OCI-LY1 (cell line): Measurements from ENCODE around the gene MAN2B2.

ENCODE experiments used
- H2AFZ ChIP-seq: fragments of 200-600 bp; sonication (generic), shearing (Covaris generic); 2 replicates; pipeline ENCODE4 v1.6.0; 2014; ENCODE audit warnings: antibody characterized with exemption, mild to moderate bottlenecking, low read length
- H3F3A ChIP-seq: fragments of 200-600 bp; sonication (generic), shearing (Covaris generic); 2 replicates; pipeline ENCODE4 v1.6.0; 2014; ENCODE audit warnings: mild to moderate bottlenecking, antibody characterized with exemption, low read length, moderate library complexity; ENCODE audit not compliant: insufficient read depth
- H3K27ac ChIP-seq: fragments of 200-600 bp; sonication (generic); 2 replicates; pipeline ENCODE4 v1.5.1; 2014; ENCODE audit warnings: low read length, mixed run types, mild to moderate bottlenecking, low read depth; ENCODE audit not compliant: poor library complexity, severe bottlenecking
- H3K27me3 ChIP-seq: fragments of 200-600 bp; sonication (generic); 2 replicates; pipeline ENCODE4 v1.6.0; 2014; ENCODE audit warnings: antibody characterized with exemption, mild to moderate bottlenecking, low read length, moderate library complexity; ENCODE audit not compliant: insufficient read depth
- H3K36me3 ChIP-seq: fragments of 200-600 bp; sonication (generic); 2 replicates; pipeline ENCODE4 v1.6.1; 2014; ENCODE audit warnings: mild to moderate bottlenecking, antibody characterized with exemption, low read length, moderate library complexity, mixed read lengths; ENCODE audit not compliant: insufficient read depth
- H3K4me1 ChIP-seq: fragments of 200-600 bp; sonication (generic); 2 replicates; pipeline ENCODE4 v1.5.1; 2014; ENCODE audit warnings: mild to moderate bottlenecking, low read length, moderate library complexity; ENCODE audit not compliant: insufficient read depth, severe bottlenecking
- H3K4me2 ChIP-seq: fragments of 200-600 bp; sonication (generic), shearing (Covaris generic); 2 replicates; pipeline ENCODE4 v1.6.1; 2014; ENCODE audit warnings: low read length
- H3K4me3 ChIP-seq: fragments of 200-600 bp; sonication (generic); 2 replicates; pipeline ENCODE4 v1.5.1; 2014; ENCODE audit warnings: low read length, low read depth, mild to moderate bottlenecking, mixed read lengths; ENCODE audit not compliant: poor library complexity, severe bottlenecking
- H3K79me2 ChIP-seq: fragments of 200-600 bp; shearing (Covaris generic); 2 replicates; pipeline ENCODE4 v1.6.1; 2016; ENCODE audit warnings: mixed run types, low read length, mixed read lengths; ENCODE audit not compliant: insufficient read depth
- H3K9ac ChIP-seq: fragments of 200-600 bp; sonication (generic), shearing (Covaris generic); 2 replicates; pipeline ENCODE4 v1.6.1; 2014; ENCODE audit warnings: mild to moderate bottlenecking, low read length, mixed read lengths
- H3K9me2 ChIP-seq: fragments of 200-600 bp; sonication (generic), shearing (Covaris generic); 2 replicates; pipeline ENCODE4 v1.6.1; 2014; ENCODE audit warnings: low read depth, mild to moderate bottlenecking, low read length, mixed read lengths
- H3K9me3 ChIP-seq: fragments of 200-600 bp; shearing (Covaris generic); 2 replicates; pipeline ENCODE4 v1.6.1; 2014; ENCODE audit warnings: low read length, mixed read lengths
- H4K20me1 ChIP-seq: fragments of 200-600 bp; sonication (generic), shearing (Covaris generic); 2 replicates; pipeline ENCODE4 v1.6.0; 2016; ENCODE audit warnings: mild to moderate bottlenecking, low read length; ENCODE audit not compliant: insufficient read depth
- CTCF ChIP-seq: fragments of 200-600 bp; sonication (generic), shearing (Covaris generic); IDR thresholded peaks from 2 replicates; pipeline ENCODE4 v1.5.1; 2017; ENCODE audit warnings: mild to moderate bottlenecking, antibody characterized with exemption, low read length, moderate library complexity, mixed read lengths
- EZH2 ChIP-seq: fragments of 200-600 bp; sonication (generic), shearing (Covaris generic); IDR thresholded peaks from 2 replicates; pipeline ENCODE4 v1.8.0; 2017; ENCODE audit warnings: borderline replicate concordance, mixed run types, mild to moderate bottlenecking, antibody characterized with exemption, low read length, moderate library complexity, mixed read lengths

Gene MAN2B2

GRCh38 chr4:6605114-6605513 is 30.1 kb downstream of the MAN2B2 start:
- no peaks in the 10 kb centered on the region for H3K27me3 ChIP-seq
- H3K4me2 ChIP-seq, result no peak overlapping the region
- no peak overlapping the region for H3K27ac ChIP-seq
- no peaks in the 10 kb centered on the region for H3K9me3 ChIP-seq
- H3K4me3 ChIP-seq, result no peak overlapping the region
- no peaks in the 10 kb centered on the region for H4K20me1 ChIP-seq
- H3K9me2 ChIP-seq, result no peaks in the 10 kb centered on the region
- no peaks in the 10 kb centered on the region for H3K4me1 ChIP-seq
- H3K36me3 ChIP-seq, result peaks cover 16% of the 10 kb centered on the region
- no peaks in the 10 kb centered on the region for H3F3A ChIP-seq
- H3K9ac ChIP-seq, result no peak overlapping the region
- TF ChIP-seq EZH2 (no peak), CTCF (no peak)
- H2AFZ ChIP-seq, result no peak overlapping the region
- no peaks in the 10 kb centered on the region for H3K79me2 ChIP-seq

DNA sequence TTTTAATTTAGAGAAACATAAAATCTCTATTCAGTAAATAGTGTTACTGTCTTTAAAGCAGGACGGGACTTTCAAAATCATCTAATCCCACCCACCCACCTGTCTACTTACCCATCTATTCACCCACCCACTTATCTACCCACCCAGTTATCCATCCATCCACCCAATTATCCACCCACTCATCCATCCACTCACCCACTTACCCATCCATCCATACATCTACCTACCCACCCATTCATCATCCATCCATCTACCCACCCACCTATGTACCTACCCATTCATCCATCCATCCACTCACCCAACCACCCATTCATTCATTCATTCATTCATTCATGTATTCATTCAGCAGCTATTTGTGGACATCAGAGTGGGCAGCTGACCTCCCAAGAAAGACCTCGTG is 30.6 kb downstream of the MAN2B2 start:
- H3K36me3 ChIP-seq, result peaks cover 16% of the 10 kb centered on the region
- H3K4me3 ChIP-seq, result no peak overlapping the region
- H3K4me2 ChIP-seq, result no peak overlapping the region
- no peaks in the 10 kb centered on the region for H3K9me2 ChIP-seq
- H3K27ac ChIP-seq, result no peak overlapping the region
- no peaks in the 10 kb centered on the region for H3K27me3 ChIP-seq
- H3K9ac ChIP-seq, result no peak overlapping the region
- no peaks in the 10 kb centered on the region for H3K4me1 ChIP-seq
- no peaks in the 10 kb centered on the region for H3K79me2 ChIP-seq
- no peaks in the 10 kb centered on the region for H4K20me1 ChIP-seq
- no peaks in the 10 kb centered on the region for H3K9me3 ChIP-seq
- no peak for TF ChIP-seq CTCF
- no peak for TF ChIP-seq EZH2
- H2AFZ ChIP-seq, result no peak overlapping the region
- no peaks in the 10 kb centered on the region for H3F3A ChIP-seq

GRCh38 chr4:6606465-6607235 is 31.7 kb downstream of the MAN2B2 start:
- H3K4me2 ChIP-seq, result no peak overlapping the region
- no peak overlapping the region for H3K4me3 ChIP-seq
- no peaks in the 10 kb centered on the region for H3K9me3 ChIP-seq
- no peak overlapping the region for H3K27ac ChIP-seq
- H3K36me3 ChIP-seq, result peaks cover 16% of the 10 kb centered on the region
- H3K9me2 ChIP-seq, result no peaks in the 10 kb centered on the region
- H3K79me2 ChIP-seq, result no peaks in the 10 kb centered on the region
- no peak overlapping the region for H3K9ac ChIP-seq
- TF ChIP-seq CTCF (no peak), EZH2 (no peak)
- H3K4me1 ChIP-seq, result no peaks in the 10 kb centered on the region
- H3K27me3 ChIP-seq, result no peaks in the 10 kb centered on the region
- H2AFZ ChIP-seq, result no peak overlapping the region
- H4K20me1 ChIP-seq, result no peaks in the 10 kb centered on the region
- H3F3A ChIP-seq, result no peaks in the 10 kb centered on the region
